Sigmoid colon (tissue), 4 donors: ENCODE results near the gene PHLPP1.

ENCODE experiments used
- EP300 ChIP-seq, 4 donors: sonication (generic); formaldehyde crosslinking; IDR thresholded peaks; one replicate each; pipeline ENCODE4 v1.6.1; 2017; ENCODE audit warnings: antibody characterized with exemption in 4 of 4
- POLR2AphosphoS5 ChIP-seq, 4 donors: sonication (generic); formaldehyde crosslinking; IDR thresholded peaks; one replicate each; pipeline ENCODE4 v1.6.1; 2017; ENCODE audit warnings: antibody characterized with exemption in 4 of 4
- TF ChIP-seq, protein P1 (sequence below), 4 experiments: fragments of 450-650 bp in 3 of 4; fragments of 200-600 bp in 1 of 4; IDR thresholded peaks; one replicate each; pipeline ENCODE4 v1.5.1; 2016 to 2019; ENCODE audit warnings: antibody characterized with exemption in 4 of 4, mild to moderate bottlenecking in 3 of 4, moderate library complexity in 2 of 4

DNA sequence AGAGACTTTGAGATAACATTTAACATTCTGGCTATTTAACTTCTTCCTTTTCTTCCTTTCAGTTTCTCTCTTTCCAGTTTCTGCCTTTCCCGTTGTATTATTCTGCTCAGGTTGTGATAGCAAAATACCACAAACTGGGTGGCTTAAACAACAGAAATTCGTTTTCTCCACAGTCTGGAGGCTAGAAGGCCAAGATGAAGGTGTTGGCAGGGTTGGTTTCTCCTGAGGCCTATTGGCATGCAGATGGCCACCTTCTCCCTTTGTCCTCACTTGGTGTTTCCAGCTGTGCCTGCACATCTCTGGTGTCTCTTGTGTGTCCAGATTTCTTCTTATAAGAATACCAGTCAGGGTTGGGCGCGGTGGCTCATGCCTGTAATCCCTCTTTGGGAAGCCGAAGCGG is 34.0 kb downstream of the PHLPP1 start:
- TF ChIP-seq, protein P1, sequence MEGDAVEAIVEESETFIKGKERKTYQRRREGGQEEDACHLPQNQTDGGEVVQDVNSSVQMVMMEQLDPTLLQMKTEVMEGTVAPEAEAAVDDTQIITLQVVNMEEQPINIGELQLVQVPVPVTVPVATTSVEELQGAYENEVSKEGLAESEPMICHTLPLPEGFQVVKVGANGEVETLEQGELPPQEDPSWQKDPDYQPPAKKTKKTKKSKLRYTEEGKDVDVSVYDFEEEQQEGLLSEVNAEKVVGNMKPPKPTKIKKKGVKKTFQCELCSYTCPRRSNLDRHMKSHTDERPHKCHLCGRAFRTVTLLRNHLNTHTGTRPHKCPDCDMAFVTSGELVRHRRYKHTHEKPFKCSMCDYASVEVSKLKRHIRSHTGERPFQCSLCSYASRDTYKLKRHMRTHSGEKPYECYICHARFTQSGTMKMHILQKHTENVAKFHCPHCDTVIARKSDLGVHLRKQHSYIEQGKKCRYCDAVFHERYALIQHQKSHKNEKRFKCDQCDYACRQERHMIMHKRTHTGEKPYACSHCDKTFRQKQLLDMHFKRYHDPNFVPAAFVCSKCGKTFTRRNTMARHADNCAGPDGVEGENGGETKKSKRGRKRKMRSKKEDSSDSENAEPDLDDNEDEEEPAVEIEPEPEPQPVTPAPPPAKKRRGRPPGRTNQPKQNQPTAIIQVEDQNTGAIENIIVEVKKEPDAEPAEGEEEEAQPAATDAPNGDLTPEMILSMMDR (IDR thresholded peaks at IDR 0.05) = no peak
- TF ChIP-seq POLR2AphosphoS5 (IDR thresholded peaks at IDR 0.05) (no peak), EP300 (IDR thresholded peaks at IDR 0.05) (no peak)
